GM19395 (cell line): ENCODE data around the gene PERM1.
"Not testable (repeated sequence)": the region's sequence is repeated elsewhere in the genome, so short reads cannot be mapped to it uniquely, and the experiment has no call there.

ENCODE experiments used
- ATAC-seq: cut with Tn5 transposase; IDR thresholded peaks from one replicate; pipeline ENCODE4 v1.9.1; 2021; ENCODE audit warnings: mild to moderate bottlenecking, moderate library complexity; ENCODE audit not compliant: unreplicated experiment

PERM1 gene

GRCh38 chr1:979744-980072, 2.2 kb downstream of the PERM1 start:
- no peak for ATAC-seq

DNA sequence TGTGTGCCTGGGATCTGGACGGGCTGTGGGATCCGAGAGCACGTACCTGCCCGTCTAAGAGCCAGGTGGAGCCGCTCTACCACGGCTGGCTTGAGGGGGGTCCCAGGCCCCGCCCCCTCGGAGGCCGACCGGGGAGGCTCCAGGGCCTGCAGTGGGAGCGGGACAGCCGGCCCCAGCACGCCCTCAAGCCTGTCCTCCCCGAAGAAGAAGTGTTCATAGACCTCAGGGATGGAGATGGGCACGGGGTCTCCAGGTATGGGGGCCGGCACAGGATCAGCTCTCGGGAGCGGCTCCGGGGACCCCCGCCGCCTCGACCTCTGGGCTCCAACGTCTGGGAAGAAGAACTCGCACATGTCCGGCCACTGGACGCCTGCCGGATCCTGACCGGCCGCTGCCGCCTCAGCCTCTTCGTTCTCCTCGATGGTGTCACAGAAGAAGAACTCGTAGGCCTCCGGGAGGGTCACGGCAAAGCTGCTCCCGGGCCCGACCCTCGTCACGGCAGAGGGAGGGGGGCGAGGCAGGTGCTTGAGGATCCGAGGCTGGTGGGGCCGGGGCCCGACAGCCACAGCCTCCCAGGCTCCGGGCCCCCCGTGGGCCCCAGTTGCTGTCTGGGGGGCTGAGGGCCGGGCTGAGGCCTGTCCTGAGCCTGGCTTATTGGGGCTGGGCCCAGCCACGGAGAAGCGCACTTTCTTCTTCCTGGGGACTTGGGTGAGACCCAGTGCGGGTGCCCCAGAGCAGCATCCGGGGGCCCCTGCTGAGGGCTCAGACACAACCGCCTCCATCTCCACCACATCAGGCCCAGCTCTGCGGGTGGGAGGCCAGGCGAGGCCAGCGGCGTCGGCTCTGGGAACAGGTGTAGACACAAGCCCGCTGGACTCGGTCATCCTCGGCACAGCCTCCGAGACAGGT, 2.8 kb downstream of the PERM1 start:
- ATAC-seq: no peak

GRCh38 chr1:978069-978834, 3.6 kb downstream of the PERM1 start:
- no peak for ATAC-seq

DNA sequence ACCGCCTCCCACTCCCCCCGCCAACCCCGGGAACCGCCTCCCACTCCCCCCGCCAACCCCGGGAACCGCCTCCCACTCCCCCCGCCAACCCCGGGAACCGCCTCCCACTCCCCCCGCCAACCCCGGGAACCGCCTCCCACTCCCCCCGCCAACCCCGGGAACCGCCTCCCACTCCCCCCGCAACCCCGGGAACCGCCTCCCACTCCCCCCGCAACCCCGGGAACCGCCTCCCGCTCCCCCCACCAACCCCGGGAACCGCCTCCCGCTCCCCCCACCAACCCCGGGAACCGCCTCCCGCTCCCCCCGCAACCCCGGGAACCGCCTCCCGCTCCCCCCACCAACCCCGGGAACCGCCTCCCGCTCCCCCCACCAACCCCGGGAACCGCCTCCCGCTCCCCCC, 5.1 kb downstream of the PERM1 start:
- not testable (repeated sequence) for ATAC-seq

- ATAC-seq: no peak
Measured at GRCh38 chr1:975896-976683, 5.8 kb downstream of the PERM1 start.

DNA sequence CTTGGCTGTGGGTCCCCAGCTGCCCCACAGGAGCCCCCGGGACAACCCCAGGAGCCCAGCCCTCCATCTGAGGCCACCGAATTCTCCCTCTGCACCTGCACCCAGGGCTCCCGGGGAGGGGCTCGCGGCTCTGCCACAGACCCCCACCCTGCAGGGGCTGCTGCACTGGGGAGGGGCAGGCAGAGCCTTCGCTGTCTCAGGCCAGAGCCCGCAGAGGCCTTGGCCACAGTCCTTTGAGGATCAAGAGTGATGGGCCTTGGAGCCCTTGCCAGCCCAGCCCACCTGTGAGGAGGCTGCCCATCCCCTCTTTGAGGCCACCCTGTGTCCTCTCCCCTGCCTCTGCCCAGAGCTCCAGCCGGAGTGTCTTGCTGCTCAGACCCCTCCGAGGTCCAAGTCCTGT, 6.5 kb downstream of the PERM1 start:
- ATAC-seq: no peak

GRCh38 chr1:974687-975328, 7.1 kb downstream of the PERM1 start:
- ATAC-seq: no peak

DNA sequence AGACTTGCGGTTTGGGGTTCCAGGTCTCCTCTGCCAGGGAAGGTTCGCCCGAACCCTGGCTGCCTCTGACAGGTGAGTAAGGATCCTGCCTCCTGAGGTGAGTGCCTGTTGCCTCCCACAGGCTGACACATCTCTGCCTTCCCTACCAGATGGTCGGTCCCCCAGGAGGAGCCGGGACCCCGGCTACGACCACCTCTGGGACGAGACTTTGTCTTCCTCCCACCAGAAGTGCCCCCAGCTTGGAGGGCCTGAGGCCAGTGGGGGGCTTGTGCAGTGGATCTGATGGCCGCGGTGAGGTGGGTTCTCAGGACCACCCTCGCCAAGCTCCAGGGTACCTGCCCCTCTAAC, 7.6 kb downstream of the PERM1 start:
- ATAC-seq: no peak

DNA sequence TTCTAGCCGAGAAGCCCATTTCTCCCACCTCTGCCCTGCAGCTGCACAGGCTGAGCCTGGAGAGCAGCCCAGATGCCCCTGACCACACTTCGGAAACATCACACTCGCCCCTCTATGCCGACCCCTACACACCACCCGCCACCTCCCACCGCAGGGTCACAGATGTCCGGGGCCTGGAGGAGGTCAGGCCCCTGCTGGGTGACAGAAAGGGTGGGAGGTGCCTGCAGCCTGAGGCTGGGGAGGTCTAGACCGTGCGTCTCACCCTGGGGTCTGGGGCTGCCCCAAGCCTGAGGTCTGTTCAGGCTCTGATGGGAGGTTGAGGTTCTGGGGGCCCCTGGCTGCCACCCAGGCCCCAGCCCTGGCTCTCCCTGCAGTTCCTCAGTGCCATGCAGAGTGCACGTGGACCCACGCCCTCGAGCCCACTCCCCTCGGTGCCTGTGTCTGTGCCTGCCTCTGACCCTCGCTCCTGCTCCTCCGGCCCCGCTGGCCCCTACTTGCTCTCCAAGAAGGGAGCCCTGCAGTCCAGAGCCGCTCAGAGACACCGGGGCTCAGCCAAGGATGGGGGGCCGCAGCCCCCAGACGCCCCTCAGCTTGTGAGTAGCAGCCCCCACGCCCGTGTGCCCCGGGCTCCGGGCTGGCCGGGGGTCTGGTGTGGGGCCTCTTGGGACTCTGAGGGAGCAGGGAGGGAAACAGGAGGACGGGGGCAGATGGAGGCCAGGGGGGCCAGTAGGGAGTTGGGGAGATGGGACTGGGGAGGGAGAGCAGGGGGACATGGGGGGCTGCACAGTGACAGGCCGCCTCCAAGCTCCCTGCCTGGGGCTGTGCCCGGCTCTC, 8.2 kb downstream of the PERM1 start:
- ATAC-seq: no peak

GRCh38 chr1:972726-973458, 9.0 kb downstream of the PERM1 start:
- ATAC-seq: no peak

DNA sequence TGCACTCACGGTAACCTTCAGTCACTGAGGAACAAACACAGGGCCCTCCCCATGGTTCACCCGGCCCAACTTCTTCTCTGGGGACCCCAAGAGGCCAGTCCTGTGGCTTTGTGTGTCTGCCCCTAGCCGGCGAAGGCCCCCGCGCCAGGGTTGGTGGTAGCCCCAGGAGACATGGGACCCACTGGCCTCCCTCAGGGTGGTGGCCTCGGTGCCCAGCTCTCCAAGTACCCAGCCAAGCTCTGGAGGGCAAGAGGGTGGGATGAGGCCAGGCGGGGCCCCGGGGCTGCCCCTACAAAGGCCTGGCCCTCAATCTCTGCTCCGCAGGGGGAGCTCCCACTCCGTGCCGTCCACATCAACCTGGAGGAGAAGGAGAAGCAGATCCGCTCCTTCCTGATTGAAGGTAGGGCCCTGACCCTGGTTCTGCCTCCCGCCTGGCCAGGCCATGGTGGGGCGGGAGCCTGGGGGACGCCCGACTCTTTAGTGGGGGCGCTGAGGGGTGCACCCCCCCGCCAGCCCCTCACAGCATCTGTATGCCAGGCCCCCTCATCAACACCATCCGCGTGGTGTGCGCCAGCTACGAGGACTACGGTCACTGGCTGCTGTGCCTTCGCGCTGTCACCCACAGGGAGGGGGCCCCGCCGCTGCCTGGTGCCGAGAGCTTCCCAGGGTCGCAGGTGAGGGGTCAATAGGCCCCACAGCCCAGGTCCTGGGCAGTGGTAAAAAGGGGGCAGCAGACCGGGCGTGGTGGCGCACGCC, 10.0 kb downstream of the PERM1 start:
- no peak for ATAC-seq

DNA sequence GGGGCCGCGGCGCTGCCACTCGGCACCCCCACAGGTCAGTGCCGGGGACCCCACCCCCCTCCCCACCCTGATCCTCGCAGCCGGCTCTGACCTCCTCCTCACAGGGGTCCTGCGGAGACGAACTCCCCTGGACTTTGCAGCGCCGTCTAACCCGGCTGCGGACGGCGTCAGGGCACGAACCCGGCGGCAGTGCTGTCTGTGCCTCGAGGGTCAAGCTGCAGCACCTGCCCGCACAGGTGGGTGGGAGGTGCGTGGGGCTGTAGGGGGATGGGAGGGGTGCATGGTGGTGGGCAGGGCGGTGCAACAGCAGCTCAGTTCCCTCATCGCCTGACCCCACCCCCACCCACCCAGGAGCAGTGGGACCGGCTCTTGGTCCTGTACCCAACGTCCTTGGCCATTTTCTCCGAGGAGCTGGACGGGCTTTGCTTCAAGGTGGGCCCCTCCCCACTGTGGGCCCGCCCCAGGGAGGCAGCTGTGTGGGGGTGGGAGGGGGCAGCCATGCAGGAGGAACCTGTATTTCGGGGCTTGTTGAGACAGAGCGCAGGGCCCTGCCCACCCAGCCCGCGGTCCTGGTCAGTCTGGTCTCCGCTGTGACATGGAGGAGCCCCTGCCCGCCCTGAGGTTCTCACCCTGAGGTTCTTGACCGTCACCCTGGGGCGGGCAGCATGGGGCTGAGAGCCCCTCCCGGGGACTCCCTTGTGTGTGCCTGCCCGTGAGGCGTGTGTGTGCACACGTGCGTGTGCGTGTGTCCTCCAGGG, 10.7 kb downstream of the PERM1 start:
- no peak for ATAC-seq

DNA sequence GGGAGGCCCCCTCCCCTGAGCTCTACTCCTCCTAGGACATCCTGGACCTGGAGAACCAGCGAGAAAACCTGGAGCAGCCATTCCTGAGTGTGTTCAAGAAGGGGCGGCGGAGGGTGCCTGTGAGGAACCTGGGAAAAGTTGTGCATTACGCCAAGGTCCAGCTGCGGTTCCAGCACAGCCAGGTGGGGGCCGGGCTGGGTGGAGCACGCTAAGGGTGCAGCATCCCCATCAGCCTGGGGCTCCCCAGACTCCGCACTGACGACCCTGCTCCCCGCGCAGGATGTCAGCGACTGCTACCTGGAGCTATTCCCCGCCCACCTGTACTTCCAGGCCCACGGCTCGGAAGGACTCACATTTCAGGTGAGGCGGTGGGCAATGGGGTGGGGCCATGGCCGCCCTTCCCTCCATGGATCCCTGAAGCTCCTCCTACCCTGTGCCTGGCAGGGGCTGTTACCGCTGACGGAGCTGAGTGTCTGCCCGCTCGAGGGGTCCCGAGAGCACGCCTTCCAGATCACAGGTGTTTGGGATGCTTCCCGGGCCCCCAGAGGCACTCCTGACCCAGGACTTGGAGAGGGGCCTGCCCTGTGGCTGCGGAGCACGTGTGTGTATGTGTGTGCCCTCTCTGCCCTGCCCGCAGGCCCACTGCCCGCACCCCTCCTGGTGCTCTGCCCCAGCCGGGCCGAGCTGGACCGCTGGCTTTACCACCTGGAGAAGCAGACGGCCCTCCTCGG, 11.5 kb downstream of the PERM1 start:
- ATAC-seq: no peak

DNA sequence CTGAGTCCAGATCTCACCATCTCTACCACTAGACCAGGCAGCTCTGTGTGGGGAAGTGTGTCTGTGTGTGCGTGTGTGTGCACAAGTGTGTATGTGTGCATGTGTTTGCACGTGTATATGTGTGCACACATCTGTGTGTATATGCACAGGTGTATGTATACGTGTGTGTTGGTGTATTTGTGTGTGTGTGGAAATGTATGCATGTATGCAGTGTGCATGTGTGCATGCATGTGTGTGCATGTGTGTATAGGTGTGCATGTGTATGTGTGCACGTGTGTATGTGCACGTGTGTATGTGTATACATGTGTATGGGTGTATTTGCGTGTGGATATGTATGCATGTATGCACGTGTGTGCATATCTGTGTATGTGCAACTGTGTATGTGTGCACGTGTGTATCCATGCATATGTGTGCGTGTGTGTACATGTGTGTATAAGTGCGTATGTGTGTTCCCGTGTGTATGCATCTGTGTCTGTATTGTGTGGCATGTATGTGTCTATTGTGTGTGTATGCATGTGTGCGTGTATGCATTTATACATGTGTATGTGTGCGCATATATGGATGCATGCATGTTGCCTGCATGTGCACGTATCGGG, 12.5 kb downstream of the PERM1 start:
- no peak for ATAC-seq

GRCh38 chr1:967466-968343, 14.2 kb downstream of the PERM1 start:
- no peak for ATAC-seq

- ATAC-seq: peak; percentile 69
Measured at GRCh38 chr1:966704-967300, 15.1 kb downstream of the PERM1 start.
